H1 (cell line): ENCODE data around the gene NLRP10. TPM values are rescaled to one million over a fixed set of nuclear protein-coding genes. Genes with fewer than 3 reads are reported as not detected.

Source experiments
- CTCF ChIA-PET: fragments of 300-600 bp; sonication (Branson Sonifier 250); formaldehyde crosslinking; loops from one replicate; lab custom pipeline; 2021; ENCODE audit not compliant: partially characterized antibody; lab: Charles Lee
- POLR2A ChIA-PET: fragments of 300-600 bp; sonication (Branson Sonifier 250); formaldehyde crosslinking; loops from one replicate; lab custom pipeline; 2021; ENCODE audit warnings: inconsistent platforms; ENCODE audit not compliant: partially characterized antibody; lab: Charles Lee
- DNase-seq, 2 experiments: peaks; one replicate each; pipeline versions ENCODE4 v3.0.0 to v3.0.0-alpha.2; 2010 to 2022; ENCODE audit warnings: low spot score in 2 of 2, low read depth in 1 of 2, mixed read lengths in 1 of 2
- FAIRE-seq: peaks from 2 replicates; lab custom pipeline; 2011; peaks lifted over from hg19 to GRCh38; lab: Jason Lieb, UNC
- H2AFZ ChIP-seq: 2 replicates; pipeline ENCODE4 v1.8.1; 2012; ENCODE audit warnings: low read length, inconsistent platforms
- H2AK5ac ChIP-seq: 2 replicates; pipeline ENCODE4 v1.6.1; 2013; ENCODE audit warnings: low read depth, low read length
- H2BK120ac ChIP-seq: replicated peaks from 2 replicates; pipeline ENCODE3; 2013; ENCODE audit warnings: low read depth, low read length, inconsistent platforms
- H2BK12ac ChIP-seq: 2 replicates; pipeline ENCODE4 v1.6.1; 2013; ENCODE audit warnings: low read depth, low read length
- H2BK15ac ChIP-seq: 2 replicates; pipeline ENCODE4 v1.6.1; 2013; ENCODE audit warnings: low read length
- H2BK20ac ChIP-seq: 2 replicates; pipeline ENCODE4 v1.6.1; 2013; ENCODE audit warnings: low read length
- H2BK5ac ChIP-seq: 2 replicates; pipeline ENCODE4 v1.6.1; 2013; ENCODE audit warnings: low read depth, low read length
- H3K14ac ChIP-seq: 2 replicates; pipeline ENCODE4 v1.6.1; 2013; ENCODE audit warnings: inconsistent platforms; ENCODE audit not compliant: insufficient read length
- H3K18ac ChIP-seq: 2 replicates; pipeline ENCODE4 v1.6.1; 2013; ENCODE audit warnings: low read length; ENCODE audit errors: extremely low read depth
- H3K23ac ChIP-seq: 2 replicates; pipeline ENCODE4 v1.6.1; 2013; ENCODE audit warnings: inconsistent platforms; ENCODE audit not compliant: insufficient read length
- H3K23me2 ChIP-seq: 2 replicates; pipeline ENCODE4 v1.6.1; 2013; ENCODE audit warnings: low read depth, low read length
- H3K27ac ChIP-seq: 2 replicates; pipeline ENCODE4 v1.6.1; 2011; ENCODE audit warnings: low read depth, low read length, inconsistent platforms
- H3K27me3 ChIP-seq, 4 experiments: replicated peaks in 1 of 4; 1 replicate in 1 of 4; 2 replicates in 3 of 4; pipeline versions ENCODE4 v1.6.1 to v1.8.1; 2011 to 2013; ENCODE audit warnings: low read length in 3 of 4, mild to moderate bottlenecking in 3 of 4, inconsistent platforms in 2 of 4, mixed read lengths in 2 of 4, moderate library complexity in 1 of 4; ENCODE audit not compliant: control insufficient read depth in 3 of 4, insufficient read depth in 3 of 4; ENCODE audit errors: extremely low read depth in 1 of 4
- H3K36me3 ChIP-seq, 4 experiments: 2 replicates each; pipeline versions ENCODE4 v1.6.1 to v1.8.1; 2011 to 2013; ENCODE audit warnings: mild to moderate bottlenecking in 4 of 4, low read length in 3 of 4, moderate library complexity in 2 of 4, control low read depth in 1 of 4, inconsistent platforms in 1 of 4; ENCODE audit not compliant: insufficient read depth in 4 of 4, control insufficient read depth in 2 of 4
- H3K4ac ChIP-seq: replicated peaks from 2 replicates; pipeline ENCODE3; 2013; ENCODE audit warnings: low read length, low read depth, mixed read lengths, inconsistent platforms; ENCODE audit not compliant: insufficient read length
- H3K4me1 ChIP-seq, 4 experiments: replicated peaks in 1 of 4; 1 replicate in 1 of 4; 2 replicates in 3 of 4; pipeline versions ENCODE4 v1.6.1 to v1.8.1; 2011 to 2013; ENCODE audit warnings: low read length in 3 of 4, inconsistent platforms in 2 of 4, mixed read lengths in 1 of 4; ENCODE audit not compliant: insufficient read depth in 4 of 4, control insufficient read depth in 3 of 4
- H3K4me2 ChIP-seq, 2 experiments: 2 replicates each; pipeline versions ENCODE4 v1.6.1 to v1.8.1; 2011 to 2013; ENCODE audit warnings: low read depth in 2 of 2, low read length in 2 of 2, control low read depth in 1 of 2, inconsistent platforms in 1 of 2, mild to moderate bottlenecking in 1 of 2; ENCODE audit not compliant: insufficient read depth in 1 of 2
- H3K4me3 ChIP-seq, 4 experiments: fragments of 200-600, 300-600 bp in 1 of 4; sonication (generic), shearing (Covaris generic), sonication (Bioruptor Twin) in 1 of 4; 2 replicates each; pipeline versions ENCODE4 v1.5.1 to v1.8.1; 2011 to 2016; ENCODE audit warnings: low read length in 4 of 4, low read depth in 3 of 4, control low read depth in 2 of 4, inconsistent platforms in 2 of 4, mild to moderate bottlenecking in 2 of 4, mixed read lengths in 1 of 4, moderate library complexity in 1 of 4; ENCODE audit not compliant: insufficient read depth in 2 of 4; ENCODE audit errors: extremely low read depth in 1 of 4
- H3K56ac ChIP-seq: replicated peaks from 2 replicates; pipeline ENCODE3; 2013; ENCODE audit warnings: low read depth, mild to moderate bottlenecking, mixed read lengths, low read length, inconsistent platforms; ENCODE audit not compliant: insufficient read length
- H3K79me1 ChIP-seq: 2 replicates; pipeline ENCODE4 v1.6.1; 2013; ENCODE audit warnings: low read depth, low read length, control low read depth
- H3K79me2 ChIP-seq, 2 experiments: 2 replicates each; pipeline versions ENCODE4 v1.6.1 to v1.8.1; 2012 to 2013; ENCODE audit warnings: low read length in 2 of 2, mild to moderate bottlenecking in 2 of 2, inconsistent platforms in 1 of 2; ENCODE audit not compliant: insufficient read depth in 2 of 2, control insufficient read depth in 1 of 2
- H3K9ac ChIP-seq, 4 experiments: replicated peaks in 1 of 4; 1 replicate in 1 of 4; 2 replicates in 3 of 4; pipeline versions ENCODE4 v1.6.1 to v1.8.1; 2011 to 2013; ENCODE audit warnings: low read depth in 3 of 4, low read length in 3 of 4, control low read depth in 2 of 4, mild to moderate bottlenecking in 2 of 4, moderate library complexity in 2 of 4, inconsistent platforms in 1 of 4; ENCODE audit errors: extremely low read depth in 1 of 4
- H3K9me3 ChIP-seq, 2 experiments: 2 replicates each; pipeline versions ENCODE4 v1.6.1 to v1.8.1; 2012 to 2013; ENCODE audit warnings: mild to moderate bottlenecking in 2 of 2, moderate library complexity in 2 of 2, control low read depth in 1 of 2, inconsistent platforms in 1 of 2, low read depth in 1 of 2, low read length in 1 of 2, mixed read lengths in 1 of 2; ENCODE audit not compliant: insufficient read depth in 2 of 2
- H4K20me1 ChIP-seq, 2 experiments: replicated peaks in 1 of 2; 2 replicates each; pipeline versions ENCODE3 to v1.8.1; 2011 to 2013; ENCODE audit warnings: inconsistent platforms in 2 of 2, low read length in 2 of 2, mild to moderate bottlenecking in 1 of 2; ENCODE audit not compliant: insufficient read depth in 2 of 2, control insufficient read depth in 1 of 2
- H4K5ac ChIP-seq: 2 replicates; pipeline ENCODE4 v1.6.1; 2013; ENCODE audit warnings: low read length, low read depth, mixed read lengths, inconsistent platforms; ENCODE audit not compliant: insufficient read length
- H4K8ac ChIP-seq: 2 replicates; pipeline ENCODE4 v1.8.0; 2013; ENCODE audit warnings: mild to moderate bottlenecking, moderate library complexity, low read length, inconsistent platforms; ENCODE audit not compliant: insufficient read depth; ENCODE audit errors: extremely low read depth
- H4K91ac ChIP-seq: replicated peaks from 2 replicates; pipeline ENCODE3; 2013; ENCODE audit warnings: low read length, mixed read lengths, inconsistent platforms; ENCODE audit not compliant: insufficient read length
- BACH1 ChIP-seq: IDR thresholded peaks from 2 replicates; pipeline ENCODE4 v1.6.1; 2012; ENCODE audit warnings: low read length, improper control_type of control experiment
- CHD2 ChIP-seq: IDR thresholded peaks from 2 replicates; pipeline ENCODE4 v1.6.1; 2012; ENCODE audit warnings: low read length, improper control_type of control experiment
- HDAC2 ChIP-seq, 2 experiments: fragments of 300-600 bp in 1 of 2; sonication (generic) in 1 of 2; IDR thresholded peaks; 2 replicates each; pipeline ENCODE4 v1.6.1; 2011 to 2012; ENCODE audit warnings: low read depth in 2 of 2, low read length in 2 of 2, mild to moderate bottlenecking in 2 of 2, moderate library complexity in 2 of 2, borderline replicate concordance in 1 of 2, inconsistent platforms in 1 of 2
- KDM5A ChIP-seq: fragments of 200-600 bp; IDR thresholded peaks from 2 replicates; pipeline ENCODE4 v1.7.1; 2012; ENCODE audit warnings: mild to moderate bottlenecking, low read length, inconsistent platforms, mixed read lengths
- MAFK ChIP-seq: IDR thresholded peaks from 2 replicates; pipeline ENCODE4 v1.6.1; 2012; ENCODE audit warnings: low read depth, mild to moderate bottlenecking, improper control_type of control experiment, low read length
- SP4 ChIP-seq: IDR thresholded peaks from 2 replicates; pipeline ENCODE4 v1.6.1; 2012; ENCODE audit warnings: low read length, inconsistent platforms
- TAF1 ChIP-seq: IDR thresholded peaks from 2 replicates; pipeline ENCODE4 v1.6.1; 2011; ENCODE audit warnings: mild to moderate bottlenecking, low read depth, low read length
- TCF12 ChIP-seq: IDR thresholded peaks from 2 replicates; pipeline ENCODE4 v1.6.1; 2011; ENCODE audit warnings: low read depth, mild to moderate bottlenecking, low read length
- WGBS, 2 experiments: shearing (Covaris generic) in 1 of 2; methylation state at CpG; one replicate each; pipeline versions ENCODE4 v1.1.6 to v1.1.7; 2013 to 2015; ENCODE audit warnings: low lambda C conversion rate in 2 of 2, mixed read lengths in 2 of 2, inconsistent platforms in 1 of 2, low coverage in 1 of 2, missing lambda C conversion rate in 1 of 2; ENCODE audit not compliant: insufficient replicate concordance in 2 of 2, insufficient coverage in 1 of 2, insufficient read length in 1 of 2; ENCODE audit errors: extremely low coverage in 1 of 2, missing lambda C conversion rate in 1 of 2; 5-methylcytosine and 5-hydroxymethylcytosine counted together
- polyA plus RNA-seq, 7 experiments: library from polyadenylated mRNA; depleted of rRNA in 3 of 7; stranded (reverse) in 5 of 7; unstranded in 2 of 7; fragments of >200 nt in 5 of 7; fragments of 200-250 nt in 2 of 7; gene quantifications; 1 replicate in 5 of 7; 2 replicates in 1 of 7; 4 replicates in 1 of 7; pipeline versions ENCODE4 v1.2.1 to v1.2.3, GENCODE V29; 2011 to 2013; ENCODE audit warnings: missing spikeins in 2 of 7, mixed read lengths in 2 of 7
- total RNA-seq: library from RNA; stranded (reverse); fragmentation: NEBNext Ultra II Directional; extraction: Animal tissue kit (Norgen Biotek cat#: 25700); gene quantifications from 2 replicates; pipeline ENCODE4 v1.2.1, GENCODE V29; 2021

NLRP10 gene
- total and polyA plus RNA-seq, 2 of the 8 experiments (the other 6 are each of a cell fraction or from before 2014, with no cell fraction given): 0.71 TPM; not detected in 1

GRCh38 chr11:7955191-7955590 is 10.1 kb downstream of the NLRP10 start:
- FAIRE-seq: no peak
- Histone ChIP-seq H3K9me3 (no peaks in the 10 kb centered on the region), H2BK15ac (no peak overlapping the region), H3K18ac (no peak overlapping the region), H4K20me1 (no peaks in the 10 kb centered on the region), H4K91ac (no peak overlapping the region), H2BK5ac (no peak overlapping the region), H3K4ac (no peak overlapping the region), H3K14ac (no peak overlapping the region), H4K5ac (no peak overlapping the region), H2AK5ac (no peak overlapping the region), H3K56ac (no peak overlapping the region), H2BK12ac (no peak overlapping the region), H4K8ac (no peak overlapping the region), H3K4me3 (no peak overlapping the region), H3K79me2 (no peaks in the 10 kb centered on the region), H2AFZ (no peak overlapping the region), H3K4me1 (no peaks in the 10 kb centered on the region), H2BK120ac (no peak overlapping the region), H2BK20ac (no peak overlapping the region), H3K23ac (no peak overlapping the region), H3K79me1 (no peaks in the 10 kb centered on the region), H3K23me2 (no peaks in the 10 kb centered on the region), H3K9ac (no peak overlapping the region), H3K4me2 (no peak overlapping the region), H3K27ac (no peak overlapping the region), H3K36me3 (no peaks in the 10 kb centered on the region), H3K27me3 (no peaks in the 10 kb centered on the region)
- ChIA-PET POLR2A (no interaction called here), CTCF (no interaction called here)
- TF ChIP-seq HDAC2 (IDR thresholded peaks at IDR 0.05; ENCODE audit: borderline replicate concordance in 1 of 2, low read depth in 2 of 2, low read length in 2 of 2) (no peak), BACH1 (no peak), KDM5A (no peak), TCF12 (no peak), MAFK (no peak), SP4 (no peak), TAF1 (no peak), CHD2 (no peak)
- WGBS, 2 experiments: 92% methylated on average over 1 of the region's 1 CpG; no CpG with 5 or more reads in 1 of the 2 experiments
- DNase-seq: no peak
